Epithelial cell of esophagus (primary cell): Measurements from ENCODE around the gene DAAM2.

ENCODE experiments used
- DNase-seq: peaks from one replicate; pipeline ENCODE4 v3.0.0; 2010; ENCODE audit warnings: low read depth
- H3K4me3 ChIP-seq: 2 replicates; pipeline ENCODE4 v1.5.1; 2011; ENCODE audit warnings: mild to moderate bottlenecking, low read length, control low read depth
- TF ChIP-seq, protein P1 (sequence below): IDR thresholded peaks from 2 replicates; pipeline ENCODE4 v1.5.1; 2011; ENCODE audit warnings: low read depth, mild to moderate bottlenecking, low read length, control low read depth, inconsistent platforms; ENCODE audit not compliant: insufficient read depth; ENCODE audit errors: missing control alignments

DAAM2 gene

DNA sequence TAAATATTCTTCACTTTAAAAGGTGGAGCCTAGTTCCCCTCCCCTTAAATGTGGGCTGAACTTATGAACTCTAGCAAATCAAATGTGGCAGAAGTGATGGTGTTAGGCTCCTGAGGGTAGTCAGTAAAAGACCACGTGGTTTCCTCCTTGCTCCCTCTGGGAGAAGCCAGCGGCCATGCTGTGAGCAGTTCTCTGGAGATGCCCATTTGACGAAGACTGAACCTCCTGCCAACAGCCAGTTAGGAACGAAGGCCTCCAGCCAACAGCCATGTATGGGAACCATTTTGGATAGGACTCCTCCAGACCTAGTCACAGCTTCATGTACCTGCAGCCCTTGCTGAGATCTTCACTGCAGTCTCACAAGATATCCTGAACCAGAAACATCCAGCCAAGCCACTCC, 149.6 kb downstream of the DAAM2 start:
- TF ChIP-seq, protein P1, sequence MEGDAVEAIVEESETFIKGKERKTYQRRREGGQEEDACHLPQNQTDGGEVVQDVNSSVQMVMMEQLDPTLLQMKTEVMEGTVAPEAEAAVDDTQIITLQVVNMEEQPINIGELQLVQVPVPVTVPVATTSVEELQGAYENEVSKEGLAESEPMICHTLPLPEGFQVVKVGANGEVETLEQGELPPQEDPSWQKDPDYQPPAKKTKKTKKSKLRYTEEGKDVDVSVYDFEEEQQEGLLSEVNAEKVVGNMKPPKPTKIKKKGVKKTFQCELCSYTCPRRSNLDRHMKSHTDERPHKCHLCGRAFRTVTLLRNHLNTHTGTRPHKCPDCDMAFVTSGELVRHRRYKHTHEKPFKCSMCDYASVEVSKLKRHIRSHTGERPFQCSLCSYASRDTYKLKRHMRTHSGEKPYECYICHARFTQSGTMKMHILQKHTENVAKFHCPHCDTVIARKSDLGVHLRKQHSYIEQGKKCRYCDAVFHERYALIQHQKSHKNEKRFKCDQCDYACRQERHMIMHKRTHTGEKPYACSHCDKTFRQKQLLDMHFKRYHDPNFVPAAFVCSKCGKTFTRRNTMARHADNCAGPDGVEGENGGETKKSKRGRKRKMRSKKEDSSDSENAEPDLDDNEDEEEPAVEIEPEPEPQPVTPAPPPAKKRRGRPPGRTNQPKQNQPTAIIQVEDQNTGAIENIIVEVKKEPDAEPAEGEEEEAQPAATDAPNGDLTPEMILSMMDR, result no peak
- no peak for DNase-seq
- no peak overlapping the region for H3K4me3 ChIP-seq

DNA sequence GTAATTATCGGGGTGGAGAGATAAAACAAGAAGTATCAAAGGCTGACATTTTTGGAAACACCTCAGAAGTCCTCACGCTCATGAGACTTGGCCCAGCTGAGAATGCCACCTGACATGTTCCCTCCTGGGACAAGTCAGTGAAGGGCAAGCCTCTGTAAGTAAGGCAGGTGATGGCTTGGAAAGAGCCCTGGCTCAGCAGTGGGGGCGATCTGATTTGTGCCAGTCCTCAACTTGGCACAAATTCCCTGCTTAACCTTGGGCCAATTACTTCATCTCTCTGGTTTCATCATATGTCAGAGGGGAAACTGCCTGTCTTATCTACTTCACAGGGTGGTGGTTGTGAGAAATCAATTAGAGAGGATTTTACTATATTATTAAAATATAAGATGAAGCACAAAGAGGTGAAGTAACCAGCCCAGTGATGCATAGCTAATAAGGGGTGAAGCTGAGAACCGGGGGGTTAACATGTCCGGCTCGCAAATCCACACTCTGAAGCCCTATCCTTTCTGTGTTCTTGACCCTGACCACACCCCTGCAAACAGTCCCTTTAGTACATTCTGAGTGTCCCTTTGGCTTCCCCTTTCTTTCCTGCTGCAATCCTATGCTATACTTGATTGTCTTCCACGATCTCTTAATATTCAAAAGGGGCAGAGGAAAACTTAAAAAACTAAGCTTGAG, 150.9 kb downstream of the DAAM2 start:
- H3K4me3 ChIP-seq, result no peak overlapping the region
- DNase-seq, result no peak
- TF ChIP-seq, protein P1, result no peak

DNA sequence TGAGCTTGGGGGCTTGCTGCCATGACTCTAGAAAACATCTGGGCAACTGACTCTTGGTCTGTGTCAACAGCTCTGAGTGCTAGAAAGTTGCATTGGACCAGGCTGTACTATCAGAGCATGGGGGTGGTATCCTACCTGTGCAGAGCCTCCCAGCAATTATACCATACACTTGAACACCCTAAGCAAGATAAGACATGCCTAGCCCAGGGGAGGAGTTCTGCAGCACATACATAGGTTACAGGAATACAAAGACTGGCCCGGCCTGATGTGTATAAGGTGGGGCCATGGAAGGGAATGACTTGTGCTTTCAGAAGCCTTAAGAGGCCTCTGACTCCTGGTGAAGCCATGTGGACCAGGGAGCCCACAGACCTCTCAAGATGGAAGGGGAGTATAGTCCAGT, 153.4 kb downstream of the DAAM2 start:
- H3K4me3 ChIP-seq, result no peak overlapping the region
- peak; percentile 63 for DNase-seq
- TF ChIP-seq, protein P1, result no peak

DNA sequence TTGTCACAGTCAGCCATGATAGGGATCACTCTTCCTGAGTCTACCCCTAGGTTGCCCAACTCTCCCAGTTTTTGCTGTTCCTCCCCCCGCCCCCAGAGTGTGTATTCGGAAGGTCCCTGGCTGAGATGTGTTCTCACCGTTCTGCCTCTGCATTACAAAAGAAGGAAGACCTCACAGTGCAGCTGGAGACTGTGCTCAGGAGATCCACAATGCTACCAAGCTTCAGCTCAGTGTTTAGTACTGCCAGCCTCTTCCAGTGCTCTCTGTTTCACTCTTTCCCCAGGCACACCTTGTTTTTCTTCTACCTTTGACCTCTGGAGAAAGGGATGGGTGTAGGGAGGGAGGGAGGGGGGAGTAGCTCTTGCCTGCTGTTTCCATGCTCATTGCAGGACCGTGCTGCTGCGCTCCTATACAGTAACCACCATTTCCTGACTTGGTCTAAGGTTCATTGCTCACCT, 155.5 kb downstream of the DAAM2 start:
- H3K4me3 ChIP-seq, result no peak overlapping the region
- no peak for DNase-seq
- TF ChIP-seq, protein P1, result no peak

DNA sequence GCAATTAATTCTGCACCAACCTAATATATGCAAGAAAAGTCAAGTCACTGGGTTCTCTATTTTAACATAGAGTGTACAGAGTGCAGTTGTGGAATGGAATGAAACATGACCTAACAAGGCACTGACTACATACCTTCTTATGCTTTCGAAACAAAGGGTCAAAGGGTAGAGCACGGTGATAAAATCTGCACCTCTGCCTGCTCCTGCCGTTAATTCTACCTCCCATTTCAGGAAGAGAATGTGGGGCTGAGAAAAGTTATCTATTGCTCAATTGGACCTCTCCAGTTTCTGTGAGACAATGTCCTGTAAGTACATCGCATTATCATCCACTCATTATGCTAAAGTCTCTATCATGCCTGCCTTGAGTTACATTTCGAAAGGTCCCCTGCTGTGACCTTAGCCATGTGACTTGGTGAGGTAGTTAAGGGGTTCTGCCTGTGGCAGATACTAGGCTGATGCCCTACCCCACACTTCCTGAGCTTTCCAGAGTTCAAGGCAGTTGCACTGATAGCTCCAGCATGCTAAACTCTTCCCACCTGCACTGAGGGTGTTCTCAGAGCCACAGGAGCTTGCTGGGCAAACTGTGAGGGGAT, 156.1 kb downstream of the DAAM2 start:
- no peak overlapping the region for H3K4me3 ChIP-seq
- TF ChIP-seq, protein P1, result no peak
- DNase-seq, result no peak

DNA sequence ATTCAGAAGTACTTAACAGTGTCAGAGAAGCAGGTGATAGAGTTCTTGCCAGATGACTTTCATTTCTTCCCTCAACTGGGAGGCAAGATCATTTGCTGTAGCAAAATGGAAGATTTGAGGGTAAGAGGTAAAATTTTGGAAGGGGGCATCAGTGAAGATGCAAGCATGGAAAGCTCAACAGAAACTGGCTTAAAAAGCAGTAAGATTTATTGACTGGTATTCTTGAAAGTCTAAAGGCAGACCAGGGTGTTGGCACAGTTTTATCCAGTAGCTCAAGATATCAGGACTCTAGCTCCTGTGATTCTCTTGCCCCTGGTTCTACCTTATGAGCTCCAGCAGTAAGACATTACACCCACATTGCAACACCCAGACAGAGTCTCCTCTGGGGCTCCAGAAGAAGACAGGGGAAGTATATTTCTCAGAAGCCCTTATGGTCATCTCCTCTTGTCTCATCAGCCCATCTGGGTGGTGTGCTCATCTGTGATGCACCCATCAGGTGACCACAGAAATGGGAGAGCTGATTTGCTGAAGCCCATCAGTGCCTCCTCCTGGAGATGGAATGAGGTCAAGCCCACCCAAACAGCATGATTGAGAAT, 158.0 kb downstream of the DAAM2 start:
- no peak overlapping the region for H3K4me3 ChIP-seq
- TF ChIP-seq, protein P1, result no peak

More for the DNA sequence above, 158.0 kb downstream of the DAAM2 start:
- DNase-seq, result no peak
